NCI-H524 (cell line): ENCODE measurements around the gene ABHD16A.

Experiments used
- DNase-seq, 2 experiments: peaks; one replicate each; lab custom pipeline; 2025; lab: John Stamatoyannopoulos, UW

Gene ABHD16A

GRCh38 chr6:31730631-31731086 is 27.5 kb upstream of the ABHD16A start:
- DNase-seq, result no peak

DNA sequence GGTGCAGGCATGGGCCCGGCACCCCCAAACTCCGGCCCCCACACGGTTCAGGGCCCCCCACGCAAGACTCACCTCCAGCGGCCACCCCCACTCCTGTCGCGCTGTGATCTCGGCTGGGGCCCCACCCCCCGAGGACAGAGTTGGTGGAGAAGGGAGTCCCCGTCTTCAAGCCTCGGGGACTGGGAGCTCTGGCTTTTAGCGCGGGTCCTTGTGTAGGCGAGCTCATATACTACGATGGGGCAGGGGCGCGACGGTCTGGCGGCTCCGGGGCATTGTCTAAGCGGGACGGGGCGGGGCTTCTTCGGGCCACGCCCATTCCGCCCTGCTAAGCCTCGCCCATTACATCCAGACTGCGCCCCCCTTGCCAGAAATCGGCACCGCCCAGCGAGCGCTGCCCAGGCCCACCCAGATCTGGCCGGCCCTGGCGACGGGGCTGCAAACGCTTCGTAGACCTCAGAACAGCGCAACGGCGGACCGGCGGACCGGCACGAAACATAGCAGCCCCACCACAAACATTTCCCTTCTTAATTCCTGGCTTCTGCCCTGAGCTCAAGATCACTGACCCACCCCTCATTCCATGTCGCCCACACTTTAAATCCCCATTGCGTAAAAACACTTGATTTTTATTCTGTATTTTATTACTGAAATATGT is 27.0 kb upstream of the ABHD16A start:
- DNase-seq, result peak in 1 of 2 experiments; percentile 49

- DNase-seq, result peak; percentile 65 to 88
Measured at GRCh38 chr6:31729515-31729978, 26.4 kb upstream of the ABHD16A start.

DNA sequence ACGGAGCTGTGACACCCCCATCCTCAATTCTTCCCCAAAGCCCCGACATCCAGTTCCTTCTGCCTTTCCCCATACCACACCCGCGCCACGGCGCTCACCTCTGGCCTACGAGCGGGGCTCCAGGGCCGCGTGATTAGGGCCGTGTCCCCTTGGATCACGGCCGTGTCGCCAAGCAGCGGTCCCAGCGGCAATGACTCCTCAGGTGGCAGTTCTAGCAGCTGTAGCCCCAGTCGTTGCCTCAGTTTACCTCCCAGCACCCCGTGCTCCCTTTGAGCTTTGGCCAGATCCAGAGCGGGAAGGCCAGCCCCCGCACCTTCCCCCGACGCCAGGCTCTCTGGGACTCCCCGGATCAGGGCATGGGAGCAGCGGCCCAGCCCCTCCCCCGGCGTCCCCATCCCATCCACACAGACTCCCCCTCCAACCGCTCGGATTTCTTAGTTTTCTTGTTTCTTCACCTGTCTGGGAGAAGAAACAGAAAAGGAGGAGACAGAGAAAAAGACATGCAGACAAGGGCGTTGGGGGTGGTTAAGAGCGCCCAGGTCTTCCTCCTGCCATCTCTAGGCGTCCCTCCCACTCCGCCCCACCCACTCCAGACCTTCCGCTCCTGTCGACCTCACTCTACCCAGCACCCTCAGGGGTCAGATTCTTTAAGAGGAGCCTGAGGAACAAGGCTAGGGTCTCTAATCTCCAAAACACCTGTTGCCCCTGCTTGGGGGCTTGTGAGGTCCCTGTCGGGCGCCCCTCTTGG is 25.8 kb upstream of the ABHD16A start, which contains the start of gene DDAH2:
Gene DDAH2 (minus strand): TSS at position 533 of the 748 bp plus-strand sequence. CDS start 138 bp downstream, at position 395.
- no peak for DNase-seq

GRCh38 chr6:31727717-31728671 is 24.9 kb upstream of the ABHD16A start:
- DNase-seq, result no peak

DNA sequence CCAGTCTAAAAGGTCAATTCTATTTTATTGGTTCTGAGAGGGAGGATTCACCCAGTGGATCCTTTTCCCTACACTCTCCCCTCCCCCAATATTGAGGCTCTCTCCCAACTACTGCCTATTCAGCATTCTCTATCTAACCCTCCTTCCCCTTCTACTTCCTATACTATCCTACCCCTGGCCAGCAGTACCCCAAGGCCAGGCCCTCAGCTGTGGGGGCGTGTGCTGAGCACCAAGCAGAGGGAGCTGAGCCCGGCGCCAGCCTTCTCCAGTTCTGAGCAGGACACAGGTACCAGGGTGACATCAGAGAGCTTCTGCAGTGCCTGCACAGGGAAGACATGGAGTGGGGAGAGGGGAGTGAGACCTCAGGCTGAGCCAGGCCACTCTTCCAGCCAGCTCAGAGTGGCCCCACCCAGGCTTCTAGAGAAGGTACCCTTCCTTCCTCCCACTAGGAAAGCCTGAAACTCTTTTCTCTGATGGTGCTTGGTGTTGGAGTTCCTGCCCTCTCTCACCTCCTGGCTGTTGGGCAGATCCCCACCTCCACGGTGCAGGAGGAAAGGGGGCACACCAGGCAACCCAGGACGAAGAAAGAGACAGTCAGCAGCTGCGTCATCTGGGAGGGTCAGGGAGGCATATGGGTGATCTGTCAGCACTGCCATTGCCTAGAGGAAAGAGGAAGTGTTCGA is 24.1 kb upstream of the ABHD16A start:
- DNase-seq, result no peak

DNA sequence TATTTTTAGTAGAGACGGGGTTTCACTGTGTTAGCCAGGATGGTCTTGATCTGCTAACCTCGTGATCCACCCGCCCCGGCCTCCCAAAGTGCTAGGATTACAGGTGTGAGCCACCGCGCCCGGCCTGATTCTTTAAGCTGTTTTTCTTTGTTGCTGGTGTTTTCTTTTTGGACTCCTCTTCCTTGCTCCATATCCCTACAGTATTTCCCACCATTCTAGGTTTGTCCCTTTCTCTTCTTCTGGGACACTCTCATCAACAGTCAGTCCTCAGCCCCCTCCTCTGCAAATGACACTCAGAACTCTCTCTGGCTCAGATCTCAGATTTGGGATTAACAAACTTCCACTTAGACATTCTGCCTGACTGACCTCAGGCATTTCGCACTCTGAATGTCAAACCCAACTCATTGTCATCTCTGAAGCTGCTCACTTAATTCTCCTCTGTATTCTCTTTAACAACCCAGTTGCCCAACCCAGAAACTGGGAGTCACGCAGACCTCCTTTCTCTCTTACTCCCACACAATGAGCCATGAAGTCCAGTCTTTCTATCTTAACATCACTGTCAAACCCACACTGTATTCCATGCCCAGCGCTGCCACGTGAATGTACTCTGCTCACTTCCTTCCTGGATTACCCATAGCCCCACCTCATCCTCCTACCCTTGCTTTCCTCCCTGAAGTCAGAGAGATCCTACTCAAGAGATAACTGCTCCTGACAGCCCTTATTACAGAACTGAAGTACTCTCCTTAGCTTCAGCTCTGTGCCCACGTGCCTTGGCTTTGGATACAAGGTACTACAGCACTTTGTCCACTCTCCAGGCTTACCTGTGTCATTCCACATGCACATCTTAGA is 22.6 kb upstream of the ABHD16A start:
- DNase-seq, result no peak

GRCh38 chr6:31723980-31724691 is 21.0 kb upstream of the ABHD16A start:
- DNase-seq, result no peak

- DNase-seq, result no peak
Measured at GRCh38 chr6:31723245-31723979, 20.3 kb upstream of the ABHD16A start, which contains the start of gene MPIG6B. TSS of gene MPIG6B (plus strand) at chr6:31723373. CDS start at chr6:31723384, 11 bp downstream.

DNA sequence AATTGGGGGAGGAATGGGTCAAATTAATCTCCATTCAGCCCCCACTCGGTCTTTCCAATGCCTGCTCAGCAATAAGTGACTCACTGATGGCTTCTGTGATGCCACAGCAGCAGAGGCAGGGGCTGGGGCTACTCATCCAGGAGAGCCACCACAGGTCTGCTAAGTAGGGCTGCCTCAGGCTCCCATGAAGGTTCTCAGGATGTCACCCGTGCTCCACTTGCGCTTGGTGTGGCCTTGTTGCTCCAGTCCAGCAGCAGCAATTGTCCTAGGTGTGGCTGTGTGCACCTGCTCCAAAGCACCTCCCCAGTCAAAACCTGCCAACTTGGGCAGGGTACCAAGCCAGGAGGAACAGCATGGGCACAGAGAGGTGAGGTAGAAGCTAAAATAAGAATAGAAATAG is 19.0 kb upstream of the ABHD16A start:
- DNase-seq, result no peak

- no peak for DNase-seq
Measured at GRCh38 chr6:31721351-31722020, 18.4 kb upstream of the ABHD16A start, which contains the start of gene LY6G6C. TSS of gene LY6G6C (minus strand) at chr6:31721746. CDS start at chr6:31721679, 67 bp downstream.

- DNase-seq, result no peak
Measured at GRCh38 chr6:31720196-31720770, 17.2 kb upstream of the ABHD16A start.

GRCh38 chr6:31719001-31719400 is 15.9 kb upstream of the ABHD16A start:
- no peak for DNase-seq

DNA sequence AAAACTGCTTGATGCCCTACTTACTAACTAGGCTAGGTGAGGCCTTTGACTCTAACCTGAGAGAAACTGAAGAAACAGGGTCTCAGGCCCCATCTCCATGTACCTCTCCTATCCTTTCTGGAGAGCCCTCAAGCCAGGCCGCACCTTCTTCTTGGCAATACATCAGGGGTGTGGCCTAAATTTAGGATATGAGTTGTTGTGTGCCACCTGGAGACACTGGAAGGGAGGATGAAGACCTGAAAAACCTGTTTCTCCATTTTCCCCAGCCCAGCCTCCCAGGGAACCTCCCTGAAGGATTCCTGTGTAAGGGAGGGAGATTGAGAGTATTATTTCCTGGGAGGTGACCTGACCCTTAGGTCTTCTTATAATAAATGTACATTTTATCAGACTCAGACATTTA is 15.1 kb upstream of the ABHD16A start:
- DNase-seq, result no peak

DNA sequence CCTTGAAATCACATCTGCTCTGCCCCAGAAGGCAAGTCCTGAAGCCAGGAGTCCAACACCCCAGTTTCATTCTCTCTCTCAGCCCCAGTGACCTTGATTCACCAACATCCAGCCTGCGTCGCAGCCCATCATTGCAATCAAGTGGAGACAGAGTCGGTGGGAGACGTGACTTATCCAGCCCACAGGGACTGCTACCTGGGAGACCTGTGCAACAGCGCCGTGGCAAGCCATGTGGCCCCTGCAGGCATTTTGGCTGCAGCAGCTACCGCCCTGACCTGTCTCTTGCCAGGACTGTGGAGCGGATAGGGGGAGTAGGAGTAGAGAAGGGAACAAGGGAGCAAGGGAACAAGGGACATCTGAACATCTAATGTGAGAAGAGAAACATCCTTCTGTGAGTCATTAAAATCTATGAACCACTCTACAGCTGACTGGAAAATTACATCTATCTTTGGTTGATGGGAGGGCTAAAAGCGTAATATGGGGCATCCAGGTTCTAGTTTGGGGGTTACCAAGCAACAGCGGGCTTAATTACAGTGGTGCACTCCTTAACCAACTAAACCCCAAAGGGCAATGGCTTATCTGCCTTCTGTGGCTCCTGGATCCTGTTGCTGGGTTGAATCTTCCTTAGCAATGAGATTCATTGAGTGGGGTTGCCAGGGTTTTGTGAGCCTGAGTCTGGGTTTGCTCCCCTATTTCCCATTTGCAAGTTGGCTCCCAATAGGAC is 14.5 kb upstream of the ABHD16A start:
- DNase-seq, result no peak

- peak; percentile 8 to 38 for DNase-seq
Measured at GRCh38 chr6:31715022-31715958, 12.2 kb upstream of the ABHD16A start, which contains the start of gene LY6G6D. TSS of gene LY6G6D (plus strand) at chr6:31715348. CDS start at chr6:31715356, 8 bp downstream.
